Keratinocyte (primary cell): ENCODE results near the gene KIR2DL1.
"Not testable (repeated sequence)": the region's sequence is repeated elsewhere in the genome, so short reads cannot be mapped to it uniquely, and the experiment has no call there.

ENCODE experiments used
- CTCF ChIP-seq, 3 experiments: IDR thresholded peaks in 1 of 3; conservative IDR thresholded peaks in 1 of 3; optimal IDR thresholded peaks in 1 of 3; 2 replicates in 2 of 3; 3 replicates in 1 of 3; pipeline versions ENCODE3 to v1.5.1; 2011; ENCODE audit warnings: low read length in 3 of 3, mild to moderate bottlenecking in 3 of 3, moderate library complexity in 2 of 3, control low read depth in 1 of 3, inconsistent platforms in 1 of 3; ENCODE audit not compliant: insufficient read depth in 2 of 3; ENCODE audit errors: extremely low read depth in 1 of 3
- EZH2 ChIP-seq: IDR thresholded peaks from one replicate; pipeline ENCODE4 v1.6.1; 2012; ENCODE audit warnings: inconsistent platforms, mild to moderate bottlenecking, low read length, moderate library complexity

GRCh38 chr19:54777851-54778250 lies 8.3 kb downstream of the KIR2DL1 start:
- not testable (repeated sequence) for TF ChIP-seq CTCF (optimal IDR thresholded peaks at IDR 0.05 in 1 of 3, IDR thresholded peaks at IDR 0.05 in 1 of 3, conservative IDR thresholded peaks at IDR 0.05 in 1 of 3; ENCODE audit: extremely low read depth in 1 of 3, insufficient read depth in 2 of 3, low read length in 3 of 3); EZH2
